HEK293T (cell line): Measurements from ENCODE around the gene SLC35A5.

Experiments
- ELF4 ChIP-seq: fragments of 450-650 bp; IDR thresholded peaks from 2 replicates; pipeline ENCODE4 v1.6.1; 2017; ENCODE audit warnings: antibody characterized with exemption
- SP1 ChIP-seq: fragments of 450-650 bp; IDR thresholded peaks from 2 replicates; pipeline ENCODE4 v1.6.1; 2017

- TF ChIP-seq ELF4 (no peak), SP1 (no peak)
Observed at GRCh38 chr3:112623717-112624116, 61.9 kb downstream of the SLC35A5 start.
